ENCODE measurements around the gene RAB10.
A peak's percentile ranks its signal among the peaks of the same experiment; 100 is the strongest.

Gene RAB10

DNA sequence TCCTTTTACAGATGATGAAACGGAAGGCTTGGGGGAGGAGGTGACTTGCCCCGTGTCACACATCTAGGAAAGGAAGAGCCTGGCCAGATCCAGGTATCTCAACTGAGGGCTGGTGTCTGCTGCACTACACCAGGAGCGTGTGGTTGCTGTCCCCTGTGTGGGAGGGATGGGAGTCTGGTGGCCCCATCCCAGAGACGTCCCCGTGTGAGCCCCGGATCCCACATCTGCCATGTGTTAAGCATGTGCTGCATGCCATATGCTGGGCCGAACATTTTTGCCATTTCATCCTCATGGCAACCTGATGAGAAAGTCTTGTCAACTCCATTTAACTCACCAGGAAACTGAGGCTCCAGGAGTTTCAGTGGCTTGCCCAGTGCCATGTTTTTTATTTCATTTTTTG lies 143.2 kb downstream of the RAB10 start:
- Histone ChIP-seq H3K27me3 (replicated peaks) (peaks cover 19% of the 10 kb centered on the region), H3K36me3 (replicated peaks) (no peaks in the 10 kb centered on the region), H3K27ac (no peak overlapping the region), H3K4me3 (ENCODE audit: low read depth, low read length) (no peak overlapping the region)
- TF ChIP-seq, protein P1, sequence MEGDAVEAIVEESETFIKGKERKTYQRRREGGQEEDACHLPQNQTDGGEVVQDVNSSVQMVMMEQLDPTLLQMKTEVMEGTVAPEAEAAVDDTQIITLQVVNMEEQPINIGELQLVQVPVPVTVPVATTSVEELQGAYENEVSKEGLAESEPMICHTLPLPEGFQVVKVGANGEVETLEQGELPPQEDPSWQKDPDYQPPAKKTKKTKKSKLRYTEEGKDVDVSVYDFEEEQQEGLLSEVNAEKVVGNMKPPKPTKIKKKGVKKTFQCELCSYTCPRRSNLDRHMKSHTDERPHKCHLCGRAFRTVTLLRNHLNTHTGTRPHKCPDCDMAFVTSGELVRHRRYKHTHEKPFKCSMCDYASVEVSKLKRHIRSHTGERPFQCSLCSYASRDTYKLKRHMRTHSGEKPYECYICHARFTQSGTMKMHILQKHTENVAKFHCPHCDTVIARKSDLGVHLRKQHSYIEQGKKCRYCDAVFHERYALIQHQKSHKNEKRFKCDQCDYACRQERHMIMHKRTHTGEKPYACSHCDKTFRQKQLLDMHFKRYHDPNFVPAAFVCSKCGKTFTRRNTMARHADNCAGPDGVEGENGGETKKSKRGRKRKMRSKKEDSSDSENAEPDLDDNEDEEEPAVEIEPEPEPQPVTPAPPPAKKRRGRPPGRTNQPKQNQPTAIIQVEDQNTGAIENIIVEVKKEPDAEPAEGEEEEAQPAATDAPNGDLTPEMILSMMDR (IDR thresholded peaks at IDR 0.05; ENCODE audit: low read depth, low read length, missing control alignments), result no peak
- DNase-seq, result no peak
- in situ Hi-C loops (cut with HindIII; ENCODE audit: low pct_ligation_motif_present, low sequenced_read_pairs), result no loop called here

DNA sequence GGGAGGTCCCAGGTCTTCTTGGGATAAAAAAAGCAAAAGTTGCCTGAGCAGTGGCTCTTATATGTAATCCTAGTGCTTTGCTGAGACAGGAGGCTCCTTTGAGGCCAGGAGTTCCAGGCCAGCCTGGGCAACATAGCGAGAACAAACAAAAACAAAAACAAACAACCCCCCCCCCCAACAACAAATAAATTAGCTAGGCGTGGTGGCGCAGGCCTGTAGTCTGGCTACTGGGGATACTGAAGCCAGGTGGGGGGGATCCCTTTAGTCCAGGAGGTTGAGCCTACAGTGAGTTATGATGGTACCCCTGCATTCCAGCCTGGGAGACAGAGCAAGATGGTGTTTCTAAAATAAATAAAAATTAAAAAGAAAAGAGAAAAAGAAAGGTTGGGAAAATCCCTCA lies 144.4 kb downstream of the RAB10 start:
- Histone ChIP-seq H3K36me3 (replicated peaks) (no peaks in the 10 kb centered on the region), H3K27me3 (replicated peaks) (peaks cover 12% of the 10 kb centered on the region), H3K27ac (no peak overlapping the region), H3K4me3 (ENCODE audit: low read depth, low read length) (peak overlapping the region; percentile 56)
- no peak for DNase-seq
- TF ChIP-seq, protein P1 (IDR thresholded peaks at IDR 0.05; ENCODE audit: low read depth, low read length, missing control alignments), result no peak
- in situ Hi-C loops (cut with HindIII; ENCODE audit: low pct_ligation_motif_present, low sequenced_read_pairs), result no loop called here

DNA sequence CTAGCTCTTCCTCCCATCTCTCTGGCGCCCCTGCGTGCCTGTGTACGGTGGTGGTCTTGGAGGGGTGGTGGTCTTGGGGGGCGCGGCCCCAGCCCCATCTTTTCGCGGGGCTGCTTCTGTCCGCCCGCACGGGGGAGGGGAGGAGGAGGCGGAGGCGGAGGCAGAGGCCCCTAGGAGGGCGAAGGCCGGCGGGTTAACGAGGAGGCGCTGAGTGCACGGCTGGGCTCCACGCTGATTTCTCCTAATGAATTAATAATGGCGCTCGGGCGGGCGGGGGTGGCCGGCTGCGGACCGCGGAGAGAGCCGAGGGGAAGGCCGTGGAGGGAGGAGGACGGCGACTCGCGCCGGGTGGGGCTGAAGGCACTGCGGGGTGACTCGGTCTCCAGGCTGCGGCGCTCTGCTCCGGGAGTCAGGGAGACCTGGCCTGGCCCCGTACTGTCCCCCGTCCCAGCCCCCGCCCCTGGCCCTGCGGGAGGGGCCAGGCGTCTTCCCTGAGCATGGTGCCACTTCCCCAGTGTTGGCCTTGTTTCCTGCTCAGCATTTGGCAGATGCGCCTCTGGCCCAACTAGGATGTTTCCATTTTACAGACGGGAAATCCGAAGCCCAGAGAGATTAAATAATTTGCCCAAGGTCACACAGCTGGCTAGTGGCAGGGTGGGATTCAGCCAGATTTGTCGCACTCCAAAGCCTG lies 145.0 kb downstream of the RAB10 start:
- no peak for DNase-seq
- Histone ChIP-seq H3K4me3 (ENCODE audit: low read depth, low read length) (peak overlapping the region; percentile 56), H3K27ac (no peak overlapping the region), H3K27me3 (replicated peaks) (peaks cover 9% of the 10 kb centered on the region), H3K36me3 (replicated peaks) (no peaks in the 10 kb centered on the region)
- TF ChIP-seq, protein P1 (IDR thresholded peaks at IDR 0.05; ENCODE audit: low read depth, low read length, missing control alignments), result no peak
- in situ Hi-C loops (cut with HindIII; ENCODE audit: low pct_ligation_motif_present, low sequenced_read_pairs), result no loop called here

DNA sequence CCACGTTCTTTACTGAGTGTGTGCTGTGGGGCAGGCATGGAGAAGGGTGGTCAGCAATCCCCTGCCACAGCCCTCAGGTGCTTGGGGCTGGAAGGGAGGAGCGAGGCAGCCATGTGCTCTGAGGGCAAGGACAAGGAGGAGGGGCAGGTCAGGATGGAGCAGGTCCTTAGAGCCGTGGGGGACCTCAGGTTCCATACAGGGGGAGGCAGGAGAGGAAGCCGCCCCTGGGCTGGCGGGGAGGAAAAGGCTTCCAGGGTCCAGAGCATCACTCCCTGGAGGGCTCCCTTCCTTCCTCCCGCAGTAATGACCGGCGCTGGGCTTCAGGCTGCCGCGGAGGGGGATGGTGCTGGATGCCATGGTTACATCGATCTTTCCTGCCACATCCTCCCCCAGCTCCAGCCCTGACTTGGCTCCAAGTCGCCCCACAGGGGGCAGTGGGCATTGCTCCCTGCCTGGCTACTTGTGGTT lies 145.6 kb downstream of the RAB10 start:
- TF ChIP-seq, protein P1 (IDR thresholded peaks at IDR 0.05; ENCODE audit: low read depth, low read length, missing control alignments), result peak; percentile 0
- in situ Hi-C loops (cut with HindIII; ENCODE audit: low pct_ligation_motif_present, low sequenced_read_pairs), result no loop called here
- no peak overlapping the region for H3K4me3 ChIP-seq (ENCODE audit: low read depth, low read length)
- no peak for DNase-seq
- peaks cover 3% of the 10 kb centered on the region for H3K27me3 ChIP-seq (replicated peaks)
- H3K27ac ChIP-seq, result no peak overlapping the region
- no peaks in the 10 kb centered on the region for H3K36me3 ChIP-seq (replicated peaks)

DNA sequence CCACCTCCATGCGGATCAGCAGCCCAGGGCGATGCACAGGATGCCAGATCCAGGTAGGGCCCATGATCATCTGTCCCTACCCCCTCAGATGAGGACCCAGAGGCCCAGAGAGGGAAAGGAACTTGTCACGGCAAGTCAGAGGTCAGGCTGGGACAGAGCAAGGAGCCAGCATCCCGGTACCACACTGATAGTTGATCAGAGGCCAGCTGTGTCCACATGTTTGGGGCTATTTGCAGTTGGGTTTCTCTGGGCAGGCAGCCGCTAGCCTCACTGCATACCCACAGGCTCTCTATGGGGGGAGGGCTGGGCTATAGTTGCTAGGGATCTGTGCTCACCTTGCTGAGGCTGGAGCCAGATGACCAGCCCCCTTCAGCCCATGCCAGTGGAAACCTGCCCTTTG lies 148.6 kb downstream of the RAB10 start:
- Histone ChIP-seq H3K4me3 (ENCODE audit: low read depth, low read length) (no peak overlapping the region), H3K27ac (no peak overlapping the region), H3K36me3 (replicated peaks) (no peaks in the 10 kb centered on the region), H3K27me3 (replicated peaks) (no peaks in the 10 kb centered on the region)
- no peak for DNase-seq
- in situ Hi-C loops (cut with HindIII; ENCODE audit: low pct_ligation_motif_present, low sequenced_read_pairs), result no loop called here
- TF ChIP-seq, protein P1 (IDR thresholded peaks at IDR 0.05; ENCODE audit: low read depth, low read length, missing control alignments), result no peak
